ENCODE results near the gene PODXL2. TPM values are rescaled to one million over a fixed set of nuclear protein-coding genes. Genes with fewer than 3 reads are reported as not detected.
"Not testable (repeated sequence)": the region's sequence is repeated elsewhere in the genome, so short reads cannot be mapped to it uniquely, and the experiment has no call there.

PODXL2 gene
- total RNA-seq, 4 donors from 2014 or later = 9.7 to 18.9 (median 15.9) TPM

DNA sequence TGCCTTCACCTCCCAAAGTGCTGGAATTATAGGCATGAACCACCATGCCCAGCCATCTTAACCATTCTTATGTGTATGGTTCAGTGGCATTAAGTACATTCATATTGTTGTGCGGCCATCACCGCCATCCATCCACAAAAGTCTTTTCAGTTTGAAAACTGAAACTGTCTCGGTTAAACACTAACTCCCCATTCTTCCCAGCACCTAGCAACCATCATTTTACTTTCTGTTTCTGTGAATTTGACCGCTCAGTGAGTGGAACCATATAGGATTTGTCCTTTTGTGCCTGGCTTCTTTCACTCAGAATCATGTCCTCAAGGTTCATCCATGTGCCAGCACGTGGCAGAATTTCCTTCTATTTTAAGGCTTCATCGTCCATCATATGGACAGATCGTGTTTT, 24.9 kb upstream of the PODXL2 start:
- Histone ChIP-seq H3K36me3 (no peaks in the 10 kb centered on the region), H3K4me1 (peaks cover 0 to 6% (median 0%) of the 10 kb centered on the region in 4 donors), H3K4me3 (no peak overlapping the region), H3K27me3 (no peaks in the 10 kb centered on the region), H3K9me3 (no peaks in the 10 kb centered on the region), H3K27ac (no peak overlapping the region)
- no peak for DNase-seq
- intact Hi-C loops (cut with DNase I; ENCODE audit: low total_unique reads) (no loop called here), in situ Hi-C loops (cut with MboI; ENCODE audit: low pct_ligation_motif_present in 1 of 4, low pct_unique_long_range_greater_than_20kb in 1 of 4, low sequenced_read_pairs in 3 of 4) (no loop called here)
- WGBS, 2 donors (ENCODE audit: low coverage in 1 of 2) = 86 to 89% methylated on average over 7 of the region's 7 CpGs
- TF ChIP-seq CTCF (IDR thresholded peaks at IDR 0.05) (no peak), POLR2A (IDR thresholded peaks at IDR 0.05) (no peak), EP300 (IDR thresholded peaks at IDR 0.05; ENCODE audit: low read depth) (no peak), POLR2AphosphoS5 (IDR thresholded peaks at IDR 0.05) (no peak)

- Histone ChIP-seq H3K4me1 (no peaks in the 10 kb centered on the region), H3K27ac (no peak overlapping the region), H3K4me3 (no peak overlapping the region), H3K27me3 (no peaks in the 10 kb centered on the region), H3K9me3 (no peaks in the 10 kb centered on the region), H3K36me3 (no peaks in the 10 kb centered on the region)
- 95 to 97% methylated on average over 4 to 41 of the region's 41 CpGs for WGBS, 2 donors (ENCODE audit: low coverage in 1 of 2)
- no peak for DNase-seq
- in situ Hi-C loops (cut with MboI; ENCODE audit: low pct_ligation_motif_present in 1 of 4, low pct_unique_long_range_greater_than_20kb in 1 of 4, low sequenced_read_pairs in 3 of 4) (no loop called here), intact Hi-C loops (cut with DNase I; ENCODE audit: low total_unique reads) (no loop called here)
- TF ChIP-seq POLR2AphosphoS5 (IDR thresholded peaks at IDR 0.05) (no peak), CTCF (IDR thresholded peaks at IDR 0.05) (no peak), POLR2A (IDR thresholded peaks at IDR 0.05) (no peak), EP300 (IDR thresholded peaks at IDR 0.05; ENCODE audit: low read depth) (no peak)
Measured at GRCh38 chr3:127604546-127605165, 24.3 kb upstream of the PODXL2 start.

DNA sequence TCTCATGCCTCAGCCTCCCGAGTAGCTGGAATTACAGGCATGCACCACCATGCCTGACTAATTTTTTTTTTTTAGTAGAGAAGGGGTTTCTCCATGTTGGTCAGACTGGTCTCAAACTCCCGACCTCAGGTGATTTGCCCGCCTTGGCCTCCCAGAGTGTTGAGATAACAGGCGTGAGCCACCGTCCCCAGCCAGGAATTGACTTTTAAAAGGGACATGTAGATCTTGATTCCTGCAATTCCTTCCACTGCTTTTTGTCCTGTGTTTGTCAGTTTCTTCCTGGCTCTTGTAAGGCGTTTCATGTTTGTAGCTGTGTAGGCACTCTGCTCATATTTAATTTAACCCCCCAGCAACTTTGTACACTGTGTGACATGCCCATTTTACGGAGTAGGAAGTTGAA, 23.4 kb upstream of the PODXL2 start:
- H3K9me3 ChIP-seq; DNase-seq; H3K36me3 ChIP-seq; H3K27me3 ChIP-seq; intact Hi-C loops (cut with DNase I; ENCODE audit: low total_unique reads); in situ Hi-C loops (cut with MboI; ENCODE audit: low pct_ligation_motif_present in 1 of 4, low pct_unique_long_range_greater_than_20kb in 1 of 4, low sequenced_read_pairs in 3 of 4); H3K27ac ChIP-seq; H3K4me3 ChIP-seq; H3K4me1 ChIP-seq: not testable (repeated sequence)
- 88 to 97% methylated on average over 6 to 7 of the region's 7 CpGs for WGBS, 2 donors (ENCODE audit: low coverage in 1 of 2)

- no peaks in the 10 kb centered on the region for H3K4me1 ChIP-seq
- no peak for TF ChIP-seq CTCF (IDR thresholded peaks at IDR 0.05)
- no peak for TF ChIP-seq EP300 (IDR thresholded peaks at IDR 0.05; ENCODE audit: low read depth)
- no peak for TF ChIP-seq POLR2AphosphoS5 (IDR thresholded peaks at IDR 0.05)
- TF ChIP-seq POLR2A (IDR thresholded peaks at IDR 0.05) = no peak
- no peak overlapping the region for H3K27ac ChIP-seq
- H3K4me3 ChIP-seq = no peak overlapping the region
- H3K36me3 ChIP-seq = no peaks in the 10 kb centered on the region
- H3K9me3 ChIP-seq = no peaks in the 10 kb centered on the region
- in situ Hi-C loops (cut with MboI; ENCODE audit: low pct_ligation_motif_present in 1 of 4, low pct_unique_long_range_greater_than_20kb in 1 of 4, low sequenced_read_pairs in 3 of 4) = no loop called here
- WGBS, 2 donors (ENCODE audit: low coverage in 1 of 2) = 91% methylated on average over 24 of the region's 24 CpGs; no CpG with 5 or more reads in 1 of the 2 donors
- H3K27me3 ChIP-seq = no peaks in the 10 kb centered on the region
- intact Hi-C loops (cut with DNase I; ENCODE audit: low total_unique reads) = no loop called here
- no peak for DNase-seq
Measured at GRCh38 chr3:127606086-127606805, 22.7 kb upstream of the PODXL2 start.

Measured in transverse colon (tissue), 4 donors.